Adrenal gland (tissue), 5 donors: Measurements from ENCODE around the gene FGFR4.

Source experiments
- POLR2A ChIP-seq, 2 donors: fragments of 450-650 bp; IDR thresholded peaks; one replicate each; pipeline ENCODE4 v1.6.1; 2017; ENCODE audit warnings: antibody characterized with exemption in 2 of 2, mild to moderate bottlenecking in 2 of 2, moderate library complexity in 1 of 2
- TF ChIP-seq, protein P1 (sequence below), 6 experiments: fragments of 450-650 bp in 4 of 6; fragments of 200-600 bp in 2 of 6; sonication (generic) in 1 of 6; IDR thresholded peaks; 1 replicate in 5 of 6; 2 replicates in 1 of 6; pipeline versions ENCODE4 v1.5.1 to v1.8.0; 2016 to 2021; ENCODE audit warnings: antibody characterized with exemption in 6 of 6, mild to moderate bottlenecking in 2 of 6, moderate library complexity in 1 of 6
- donor health status: DM: no; HTN: no; CAD: no.

DNA sequence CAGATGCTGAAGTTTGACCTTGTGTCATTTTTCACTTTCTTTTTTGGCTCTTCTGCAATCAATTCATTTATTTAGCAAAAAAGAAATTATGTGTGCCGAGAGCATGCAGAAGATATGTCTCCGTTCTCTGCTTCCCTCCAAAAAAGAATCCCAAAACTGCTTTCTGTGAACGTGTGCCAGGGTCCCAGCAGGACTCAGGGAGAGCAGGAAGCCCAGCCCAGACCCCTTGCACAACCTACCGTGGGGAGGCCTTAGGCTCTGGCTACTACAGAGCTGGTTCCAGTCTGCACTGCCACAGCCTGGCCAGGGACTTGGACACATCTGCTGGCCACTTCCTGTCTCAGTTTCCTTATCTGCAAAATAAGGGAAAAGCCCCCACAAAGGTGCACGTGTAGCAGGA lies 2.4 kb downstream of the FGFR4 start:
- TF ChIP-seq, protein P1, sequence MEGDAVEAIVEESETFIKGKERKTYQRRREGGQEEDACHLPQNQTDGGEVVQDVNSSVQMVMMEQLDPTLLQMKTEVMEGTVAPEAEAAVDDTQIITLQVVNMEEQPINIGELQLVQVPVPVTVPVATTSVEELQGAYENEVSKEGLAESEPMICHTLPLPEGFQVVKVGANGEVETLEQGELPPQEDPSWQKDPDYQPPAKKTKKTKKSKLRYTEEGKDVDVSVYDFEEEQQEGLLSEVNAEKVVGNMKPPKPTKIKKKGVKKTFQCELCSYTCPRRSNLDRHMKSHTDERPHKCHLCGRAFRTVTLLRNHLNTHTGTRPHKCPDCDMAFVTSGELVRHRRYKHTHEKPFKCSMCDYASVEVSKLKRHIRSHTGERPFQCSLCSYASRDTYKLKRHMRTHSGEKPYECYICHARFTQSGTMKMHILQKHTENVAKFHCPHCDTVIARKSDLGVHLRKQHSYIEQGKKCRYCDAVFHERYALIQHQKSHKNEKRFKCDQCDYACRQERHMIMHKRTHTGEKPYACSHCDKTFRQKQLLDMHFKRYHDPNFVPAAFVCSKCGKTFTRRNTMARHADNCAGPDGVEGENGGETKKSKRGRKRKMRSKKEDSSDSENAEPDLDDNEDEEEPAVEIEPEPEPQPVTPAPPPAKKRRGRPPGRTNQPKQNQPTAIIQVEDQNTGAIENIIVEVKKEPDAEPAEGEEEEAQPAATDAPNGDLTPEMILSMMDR (IDR thresholded peaks at IDR 0.05), result no peak
- TF ChIP-seq POLR2A (IDR thresholded peaks at IDR 0.05), result no peak
